Transverse colon (tissue), 3 donors: ENCODE measurements around the gene CCDC14.
"Not testable (repeated sequence)": the region's sequence is repeated elsewhere in the genome, so short reads cannot be mapped to it uniquely, and the experiment has no call there.

ENCODE experiments used
- CTCF ChIP-seq, 5 experiments: fragments of 200-600 bp in 3 of 5; fragments of 450-650 bp in 2 of 5; sonication (generic) in 3 of 5; IDR thresholded peaks; 1 replicate in 2 of 5; 2 replicates in 3 of 5; pipeline ENCODE4 v1.5.1; 2016 to 2017; ENCODE audit warnings: antibody characterized with exemption in 5 of 5, inconsistent platforms in 3 of 5, mild to moderate bottlenecking in 2 of 5, moderate library complexity in 1 of 5
- EP300 ChIP-seq: sonication (generic); formaldehyde crosslinking; IDR thresholded peaks from one replicate; pipeline ENCODE4 v1.6.1; 2017; ENCODE audit warnings: antibody characterized with exemption, low read depth
- POLR2A ChIP-seq: fragments of 450-650 bp; IDR thresholded peaks from one replicate; pipeline ENCODE4 v1.6.1; 2016; ENCODE audit warnings: antibody characterized with exemption, mild to moderate bottlenecking, moderate library complexity

- TF ChIP-seq POLR2A, EP300: not testable (repeated sequence)
- peak; percentile 72 to 78 (median 76) for TF ChIP-seq CTCF (IDR thresholded peaks at IDR 0.05)
Observed at GRCh38 chr3:123979525-123980501, 18.8 kb upstream of the CCDC14 start.
